Limb (tissue), 2 donors: ENCODE data around the gene SERPINI1.
A peak's percentile ranks its signal among the peaks of the same experiment; 100 is the strongest.

Experiments used
- DNase-seq, 2 donors: peaks; one replicate each; pipeline ENCODE4 v3.0.0-alpha.2; 2016; ENCODE audit errors: extremely low spot score in 2 of 2

SERPINI1 gene, protein sequence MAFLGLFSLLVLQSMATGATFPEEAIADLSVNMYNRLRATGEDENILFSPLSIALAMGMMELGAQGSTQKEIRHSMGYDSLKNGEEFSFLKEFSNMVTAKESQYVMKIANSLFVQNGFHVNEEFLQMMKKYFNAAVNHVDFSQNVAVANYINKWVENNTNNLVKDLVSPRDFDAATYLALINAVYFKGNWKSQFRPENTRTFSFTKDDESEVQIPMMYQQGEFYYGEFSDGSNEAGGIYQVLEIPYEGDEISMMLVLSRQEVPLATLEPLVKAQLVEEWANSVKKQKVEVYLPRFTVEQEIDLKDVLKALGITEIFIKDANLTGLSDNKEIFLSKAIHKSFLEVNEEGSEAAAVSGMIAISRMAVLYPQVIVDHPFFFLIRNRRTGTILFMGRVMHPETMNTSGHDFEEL

DNA sequence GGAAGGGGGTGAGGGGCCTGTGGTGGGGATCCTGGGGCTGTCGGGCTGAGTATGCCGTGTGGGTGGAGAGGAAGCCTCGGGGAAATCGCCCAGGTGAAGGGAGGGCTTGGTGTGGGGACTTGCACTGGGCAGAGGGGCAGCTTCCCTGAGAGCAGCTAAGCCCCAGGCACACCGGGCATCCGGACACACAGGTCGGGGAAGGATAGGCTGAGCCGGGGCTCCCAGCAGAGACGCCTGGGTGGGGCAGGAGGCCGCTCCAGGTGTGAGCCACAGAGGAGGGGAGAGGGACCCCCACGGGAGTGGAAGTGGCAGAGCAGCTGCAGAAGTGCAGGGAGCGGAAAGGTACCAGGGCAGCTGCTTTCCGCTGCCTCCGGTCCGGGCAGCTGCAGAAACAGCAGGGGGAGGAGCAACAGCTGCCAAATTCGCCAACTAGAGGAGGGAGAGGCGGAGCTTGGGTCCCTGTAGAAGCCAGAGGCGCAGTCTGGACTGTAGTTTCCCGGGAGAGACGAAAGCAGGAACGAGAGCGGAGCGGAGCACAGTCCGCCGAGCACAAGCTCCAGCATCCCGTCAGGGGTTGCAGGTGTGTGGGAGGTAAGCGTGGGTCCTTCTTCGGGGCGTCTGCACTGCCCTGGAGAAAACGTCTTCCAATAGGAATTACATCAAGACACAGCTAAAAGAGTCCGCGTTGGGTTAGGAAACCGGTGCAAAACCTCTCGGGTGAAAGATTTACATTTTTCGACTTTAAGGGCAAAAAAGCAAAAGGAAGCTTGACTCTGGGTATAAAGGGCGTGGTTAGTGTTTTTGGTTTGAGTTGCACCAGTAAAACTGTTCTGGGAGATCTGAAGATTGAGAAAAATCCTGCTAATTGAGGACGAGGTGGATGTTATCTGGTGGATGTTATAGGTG, at the start of gene SERPINI1:
TSS of gene SERPINI1 (plus strand) at position 489 of the 906 bp plus-strand sequence. CDS start 53,408 bp downstream, outside the sequence.
- peak; percentile 89 to 92 for DNase-seq

DNA sequence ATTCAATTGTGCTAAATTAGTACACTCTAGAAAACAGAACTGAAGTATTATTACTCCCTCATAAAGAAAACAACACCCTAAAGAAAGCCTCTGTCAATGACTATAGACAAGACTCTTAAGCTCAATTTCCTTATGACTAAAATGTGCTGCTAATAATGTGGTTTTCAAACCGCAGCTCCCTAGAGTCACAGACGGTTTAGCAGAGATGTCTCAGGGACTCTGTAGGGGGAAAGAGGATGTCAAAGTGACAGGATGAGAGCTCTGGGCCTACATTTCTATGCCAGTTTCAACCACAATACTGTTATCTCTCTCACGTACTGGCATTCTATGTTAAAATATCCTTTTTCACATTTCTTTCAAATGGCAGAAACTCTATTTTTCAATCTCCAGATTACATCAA, 44.2 kb upstream of the SERPINI1 start:
- no peak for DNase-seq

DNA sequence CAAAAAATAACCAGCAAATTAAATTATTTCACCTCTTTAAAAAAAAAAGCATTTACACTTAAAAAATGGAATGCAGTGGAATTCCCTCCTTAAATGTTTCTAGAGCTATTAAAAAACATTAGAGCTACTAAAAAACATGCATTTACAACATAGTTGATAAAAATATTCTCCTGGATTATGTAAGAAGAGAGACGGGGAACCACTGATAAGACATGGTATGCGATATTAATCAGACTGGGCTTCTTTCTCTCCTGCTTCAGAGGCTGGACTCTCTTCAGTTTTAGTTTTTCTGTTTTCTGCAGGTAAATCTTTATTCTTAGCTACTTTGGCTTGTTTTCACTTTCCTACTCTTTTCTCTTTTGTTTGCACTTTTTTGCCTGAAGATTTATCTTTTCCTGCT, 41.4 kb upstream of the SERPINI1 start:
- DNase-seq: no peak

DNA sequence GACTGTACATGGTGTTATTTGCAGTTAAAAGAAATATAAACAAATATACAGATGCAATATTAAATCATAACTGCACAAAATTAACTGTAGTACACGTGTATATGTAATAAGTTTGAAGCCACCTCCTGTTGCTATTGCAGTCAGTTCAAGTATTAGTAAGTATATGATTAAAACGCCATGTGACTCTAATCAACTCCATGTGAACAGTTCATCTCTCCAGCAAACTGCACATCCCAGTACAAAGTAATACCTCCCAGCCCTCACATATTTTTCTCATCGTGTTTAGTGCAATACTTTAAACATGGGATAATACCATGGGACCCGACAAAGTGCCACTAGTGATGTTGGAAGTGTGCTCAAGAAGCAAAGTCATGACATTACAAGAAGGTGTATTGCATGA, 35.5 kb upstream of the SERPINI1 start:
- DNase-seq: no peak

DNA sequence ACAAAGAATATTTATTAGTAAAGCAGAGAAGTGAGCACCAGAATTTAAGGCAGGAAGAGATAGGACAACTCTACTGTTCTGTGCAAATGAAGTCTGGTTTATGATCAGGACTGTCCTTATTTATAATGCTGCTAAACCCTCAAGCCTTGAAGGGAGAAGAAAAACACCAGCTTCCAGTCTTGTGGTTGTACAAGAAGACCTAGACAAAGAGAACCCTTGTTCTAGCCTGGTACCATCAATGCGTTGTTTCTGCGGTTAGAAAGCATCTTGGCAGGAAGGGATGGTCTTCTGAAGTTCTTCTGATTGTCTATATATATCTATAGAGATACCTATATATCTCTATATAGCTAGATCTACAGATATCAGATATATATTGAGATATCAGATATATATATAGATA, 34.6 kb upstream of the SERPINI1 start:
- DNase-seq: no peak

DNA sequence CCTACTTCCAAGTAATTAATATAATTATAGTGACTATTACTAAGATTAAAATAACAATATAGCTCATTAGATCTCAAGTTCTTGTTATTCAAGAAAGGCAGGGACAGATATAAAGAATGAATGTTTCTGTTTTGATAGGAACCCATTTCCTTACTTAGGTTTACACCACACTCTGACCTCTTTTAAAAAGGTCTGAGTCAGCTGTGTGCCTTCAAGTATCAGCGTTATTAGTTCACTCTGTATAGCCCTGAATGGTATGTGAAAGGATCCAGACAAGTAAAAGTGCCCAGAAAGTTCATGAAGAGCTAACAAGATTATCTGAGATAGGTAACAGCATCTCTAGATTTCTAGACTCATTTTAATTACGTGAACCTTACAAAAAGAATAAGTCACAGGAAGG, 29.7 kb upstream of the SERPINI1 start:
- no peak for DNase-seq

DNA sequence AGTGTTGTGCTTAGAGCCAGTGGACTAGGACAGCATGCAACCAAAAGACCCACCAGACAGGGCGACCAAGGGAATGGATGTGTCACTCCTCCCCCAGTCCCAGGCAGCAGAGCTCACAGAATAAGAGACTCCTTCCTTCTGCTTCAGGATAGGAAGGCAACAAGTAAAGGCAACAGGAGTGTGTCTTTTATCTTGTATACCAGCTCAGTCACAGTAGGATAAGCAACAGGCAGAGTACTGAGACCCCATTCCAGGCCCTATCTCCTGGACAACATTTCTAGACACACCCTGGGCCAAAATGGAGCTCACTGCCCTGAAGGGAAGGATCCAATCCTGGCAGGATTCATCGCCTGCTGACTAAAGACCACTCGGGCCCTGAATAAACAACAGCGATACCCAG, 25.8 kb upstream of the SERPINI1 start:
- DNase-seq: no peak

DNA sequence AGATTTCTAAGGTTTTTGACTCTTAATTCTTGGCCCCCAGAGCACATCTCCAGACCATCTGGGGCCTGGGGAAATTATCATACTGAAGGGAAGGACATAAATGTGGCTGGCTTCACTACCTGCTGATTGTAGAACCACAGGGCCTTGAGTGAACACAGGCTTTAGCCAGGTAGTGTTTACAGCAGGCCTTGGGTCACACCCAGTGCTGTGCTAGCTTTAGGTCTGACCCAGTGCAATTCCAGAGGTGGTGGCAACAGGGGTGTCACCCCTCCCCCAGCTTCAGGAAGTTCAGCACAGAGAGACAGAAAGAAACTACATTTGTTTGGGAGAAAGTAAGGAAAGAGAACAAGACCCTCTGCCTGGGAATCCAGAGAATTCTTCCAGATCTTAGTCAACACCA, 25.0 kb upstream of the SERPINI1 start:
- no peak for DNase-seq

DNA sequence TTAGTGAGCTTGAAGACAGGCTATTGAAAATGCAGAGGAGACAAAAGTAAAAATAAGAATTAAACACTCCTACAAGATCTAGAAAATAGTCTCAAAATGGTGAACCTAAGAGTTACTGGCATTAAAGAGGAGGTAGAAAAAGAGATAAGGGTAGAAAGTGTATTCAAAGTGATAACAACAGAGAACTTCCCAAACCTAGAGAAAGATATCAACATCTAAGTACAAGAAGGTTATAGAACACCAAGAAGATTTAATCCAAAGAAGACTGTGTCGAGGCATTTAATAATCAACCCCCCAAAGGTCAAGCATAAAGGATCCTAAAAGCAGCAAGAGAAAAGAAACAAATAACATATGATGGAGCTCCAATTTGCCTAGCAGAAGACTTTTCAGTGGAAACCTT, 24.1 kb upstream of the SERPINI1 start:
- DNase-seq: no peak

DNA sequence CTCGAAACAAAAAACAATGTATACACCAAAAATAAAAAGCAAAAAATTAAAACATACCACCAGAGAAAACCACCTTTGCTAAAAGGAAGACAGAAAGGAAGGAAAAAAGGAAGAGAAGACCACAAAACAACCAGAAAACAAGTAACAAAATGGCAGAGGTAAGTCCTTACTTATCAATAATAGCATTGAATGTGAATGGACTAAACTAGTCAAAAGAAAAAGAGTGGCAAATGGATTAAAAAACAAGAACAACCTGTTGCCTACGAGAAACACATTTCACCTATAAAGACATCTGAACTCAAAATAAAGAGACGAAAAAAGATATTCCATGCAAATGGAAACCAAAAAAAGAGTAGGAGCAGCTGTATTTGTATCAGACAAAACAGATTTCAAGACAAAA, 23.1 kb upstream of the SERPINI1 start:
- no peak for DNase-seq

DNA sequence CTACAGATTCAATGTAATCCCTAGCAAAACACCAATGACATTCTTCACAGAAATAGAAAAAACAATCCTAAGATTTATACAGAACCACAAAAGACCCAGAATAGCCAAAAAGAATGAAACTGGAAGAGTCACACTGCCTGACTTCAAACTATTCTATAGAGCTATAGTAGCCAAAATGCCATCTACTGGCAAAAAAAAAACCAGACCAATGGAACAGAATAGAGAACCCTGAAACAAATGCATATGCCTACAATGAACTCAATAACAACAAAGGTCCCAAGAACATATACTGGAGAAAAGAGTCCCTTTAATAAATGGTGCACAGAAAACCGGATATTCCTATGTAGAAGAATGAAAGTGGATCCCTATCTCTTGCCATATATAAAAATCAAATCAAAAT, 20.6 kb upstream of the SERPINI1 start:
- DNase-seq: no peak

DNA sequence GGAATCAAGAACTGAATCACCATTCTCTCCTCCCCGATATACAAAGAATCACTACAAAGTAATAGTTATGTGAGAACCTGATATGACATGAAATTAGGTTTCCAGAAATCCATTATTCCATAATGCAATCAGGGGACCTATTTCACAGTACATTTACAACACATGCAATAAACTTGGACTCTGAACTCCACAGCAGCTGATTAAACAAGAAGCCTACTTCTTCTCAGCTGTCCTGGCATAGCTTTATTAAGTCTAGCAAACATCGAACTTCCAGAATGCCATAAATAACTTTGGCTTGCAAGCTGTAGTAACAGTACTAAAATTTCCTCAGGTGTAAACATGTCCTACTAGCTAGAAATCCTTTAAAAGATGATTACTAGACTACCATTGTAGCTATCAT, 18.6 kb upstream of the SERPINI1 start:
- no peak for DNase-seq

DNA sequence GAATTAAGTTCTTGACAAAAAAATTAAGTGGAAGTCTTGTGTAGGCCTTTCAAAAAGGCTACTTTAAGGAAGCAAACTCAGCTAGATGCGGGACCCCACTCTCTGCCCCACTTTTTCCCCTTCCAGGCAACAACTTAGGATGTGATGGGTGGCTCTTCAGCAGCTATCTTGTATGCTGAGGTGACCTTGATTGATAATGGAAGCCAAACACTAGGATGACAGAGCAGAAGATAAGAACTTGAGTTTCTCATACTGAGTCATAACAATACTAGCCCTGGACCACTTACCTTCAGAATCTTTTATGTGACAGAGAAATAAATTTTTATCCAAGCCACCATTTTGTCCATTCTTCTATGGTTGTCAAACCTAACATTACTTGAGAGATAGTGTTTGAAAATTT, 16.9 kb upstream of the SERPINI1 start:
- no peak for DNase-seq

DNA sequence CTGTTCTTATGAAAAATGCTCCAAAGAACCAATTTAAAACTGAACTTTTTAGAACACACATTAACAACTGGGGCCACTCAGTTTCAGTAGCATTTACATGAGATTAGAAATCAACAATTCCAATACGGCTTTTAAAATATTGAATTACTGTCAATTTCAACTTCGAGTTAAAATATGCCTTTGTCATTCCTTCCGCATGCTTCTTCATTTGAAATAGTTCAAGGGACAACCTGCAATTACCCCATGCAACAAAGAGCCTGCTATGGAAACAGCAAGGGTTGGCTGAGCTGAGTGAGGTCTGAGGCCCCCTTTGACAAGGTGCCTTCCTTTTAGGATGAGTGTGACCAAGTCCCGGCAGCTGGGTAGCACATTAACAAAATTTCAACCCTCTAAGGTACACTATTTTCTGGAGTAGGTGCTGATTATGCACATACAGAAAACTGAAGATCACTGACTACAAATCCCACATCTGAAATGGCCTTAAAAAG, 12.5 kb upstream of the SERPINI1 start:
- DNase-seq: no peak

DNA sequence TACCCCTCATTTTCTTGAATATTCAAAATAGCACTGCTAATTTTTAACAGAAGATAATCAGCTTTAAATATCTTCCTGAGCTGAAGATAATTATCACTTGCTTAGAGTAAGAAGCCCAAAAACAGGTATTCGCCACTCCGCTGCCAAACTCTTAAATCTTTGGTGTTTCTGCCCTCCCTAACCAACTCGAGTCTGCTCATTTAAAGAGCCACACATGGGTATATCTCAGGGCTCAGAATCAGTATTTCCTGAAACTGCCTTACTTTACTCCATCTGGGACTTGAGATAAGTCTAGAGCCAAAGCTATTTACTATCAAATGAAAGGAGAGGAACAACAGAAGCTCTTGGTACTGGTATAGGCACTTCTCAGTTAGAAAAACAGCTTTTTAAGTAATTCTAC, 11.6 kb upstream of the SERPINI1 start:
- no peak for DNase-seq

DNA sequence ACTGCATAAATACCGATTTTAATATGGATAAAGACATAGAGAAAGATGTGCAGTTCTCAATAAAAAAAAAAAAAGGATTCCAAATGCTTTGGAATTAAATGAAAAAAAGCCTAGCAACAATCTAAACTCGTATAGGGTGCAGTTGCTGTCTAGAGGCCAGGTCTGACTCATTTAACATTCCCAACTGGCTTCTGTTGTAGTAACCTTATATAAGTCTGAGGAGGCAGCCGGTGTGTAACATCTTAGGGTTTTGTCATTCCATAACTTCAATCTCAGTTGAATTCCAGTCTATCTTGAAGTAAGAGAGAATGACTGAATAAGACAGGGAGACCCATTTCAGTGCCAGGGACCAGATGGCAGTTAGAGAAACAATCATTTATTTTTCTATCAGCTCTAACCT, 7.3 kb upstream of the SERPINI1 start:
- no peak for DNase-seq

DNA sequence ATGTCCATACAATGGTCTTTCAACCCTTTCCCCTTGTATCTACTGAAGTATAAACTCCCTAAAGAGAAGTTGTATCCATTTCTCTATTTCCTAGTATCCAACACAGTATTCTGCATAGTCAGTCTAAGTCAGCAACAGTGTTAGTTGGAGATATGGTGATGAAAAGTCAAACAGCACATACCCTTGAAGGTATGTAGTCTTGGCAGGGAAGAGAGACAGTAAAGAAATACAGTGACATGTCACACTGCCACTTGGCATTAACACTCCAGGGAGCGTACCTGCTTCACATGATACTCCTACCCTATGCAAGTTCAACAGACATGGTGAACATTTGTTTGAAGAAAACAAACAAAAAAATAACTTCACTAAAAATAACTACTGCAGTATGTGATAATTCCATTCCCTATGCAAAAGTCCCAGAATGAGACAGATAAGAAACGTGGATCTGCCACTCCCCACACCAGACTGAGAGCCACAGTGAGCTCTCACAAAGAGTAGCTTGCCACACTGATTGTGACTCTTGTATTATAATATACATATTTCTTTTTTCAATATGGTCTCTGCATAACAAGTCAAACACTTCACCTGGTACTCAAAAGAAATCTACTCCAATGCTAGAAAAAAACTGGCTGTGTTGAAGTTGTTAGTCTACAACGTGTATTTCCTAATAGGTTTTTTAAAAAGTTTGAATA, 6.7 kb upstream of the SERPINI1 start:
- DNase-seq: no peak

DNA sequence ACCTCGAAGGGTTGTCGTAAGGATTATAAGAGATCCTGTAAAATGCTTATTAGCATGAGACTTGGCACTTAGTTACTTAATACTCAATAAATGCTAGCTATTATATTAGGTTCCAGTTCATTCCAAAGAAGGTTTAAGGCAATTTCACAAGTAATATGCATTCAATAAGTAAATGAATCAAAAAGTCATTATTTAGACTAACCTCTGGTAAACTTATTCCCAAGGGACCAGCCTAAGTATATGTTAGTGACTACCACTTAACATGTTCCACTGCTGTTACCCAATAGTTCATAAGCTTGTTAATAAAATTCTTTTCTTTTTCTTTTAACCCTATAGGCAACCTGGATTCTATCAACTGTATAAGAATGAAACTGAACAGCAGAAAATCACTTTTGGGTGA, 5.9 kb upstream of the SERPINI1 start:
- DNase-seq: no peak

DNA sequence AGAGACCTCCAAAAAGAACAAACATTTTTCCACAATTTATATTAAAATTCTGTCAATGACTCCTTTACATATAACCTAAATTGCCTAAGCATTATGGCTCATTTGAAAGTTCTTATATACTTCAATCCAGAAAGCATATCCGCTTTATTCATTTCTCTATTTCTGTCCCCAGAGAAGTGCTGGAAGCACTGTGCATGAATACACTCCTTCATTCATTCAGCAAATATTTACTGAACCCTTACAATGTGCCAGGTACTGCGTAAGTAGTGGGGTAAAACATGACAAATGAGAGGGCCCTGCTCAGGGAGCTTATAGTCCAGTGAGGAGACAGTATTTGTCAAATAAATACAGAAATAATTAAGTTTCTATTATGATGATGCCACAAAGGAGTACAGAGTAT, 4.1 kb upstream of the SERPINI1 start:
- DNase-seq: no peak

DNA sequence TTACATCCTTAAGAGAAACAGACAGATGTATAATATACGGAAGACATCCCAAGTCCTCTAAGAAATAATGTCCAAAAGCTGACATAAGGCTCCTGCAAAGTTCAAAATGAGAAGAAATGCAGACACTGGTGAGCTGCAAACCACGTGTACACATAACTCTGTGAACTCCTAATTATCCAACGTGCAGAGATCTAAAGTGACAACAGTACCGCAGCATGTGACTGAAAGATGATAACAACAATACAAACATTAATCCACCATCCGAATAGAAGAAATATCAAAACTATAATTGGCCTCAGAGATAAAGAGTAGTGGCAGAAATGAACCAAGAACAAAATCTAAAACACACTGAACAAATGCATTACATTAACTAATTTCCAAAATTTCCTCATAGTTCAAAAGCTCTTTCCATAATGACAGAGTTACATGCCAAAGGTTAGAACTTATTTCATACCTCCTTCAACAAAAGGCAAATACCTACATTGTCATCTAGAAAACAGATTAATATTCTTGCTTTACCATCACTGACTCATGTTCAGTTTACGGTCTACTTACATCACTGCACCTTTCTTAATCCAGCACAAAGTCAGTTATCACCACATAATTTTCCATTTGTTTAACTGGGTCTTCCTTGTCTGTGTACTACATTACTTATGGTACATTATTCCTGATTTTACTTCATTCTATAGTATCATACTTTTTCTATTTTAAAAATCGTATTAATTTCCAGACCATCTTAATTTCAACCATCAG, 3.0 kb upstream of the SERPINI1 start:
- DNase-seq: no peak

DNA sequence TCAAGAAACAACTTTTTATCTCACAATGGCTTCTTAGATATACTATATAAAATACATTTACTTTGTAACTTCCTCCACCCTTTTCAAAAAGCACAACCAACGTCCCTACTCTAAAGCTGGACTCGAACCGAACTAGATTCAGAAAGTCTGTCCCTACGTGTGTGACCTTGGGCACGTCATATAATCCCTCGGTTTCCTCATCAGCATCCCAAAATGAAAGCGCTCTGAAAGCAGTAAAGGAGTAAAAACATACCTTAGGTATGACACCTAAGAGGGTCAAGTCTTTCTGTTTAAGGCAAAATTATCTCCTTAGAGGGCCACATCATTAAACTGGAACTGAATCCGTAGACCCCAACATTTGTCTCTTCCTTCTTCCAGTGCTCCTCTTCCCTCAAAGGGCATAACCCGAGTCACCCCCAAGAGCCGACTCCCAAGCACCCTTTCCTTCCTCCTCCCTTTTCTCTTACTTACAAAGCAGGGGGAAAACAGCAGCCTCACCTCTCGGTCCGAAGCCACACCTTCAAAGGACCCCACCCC, 1.5 kb upstream of the SERPINI1 start:
- no peak for DNase-seq
